Spleen (tissue), 7 donors: Measurements from ENCODE around the gene TOR4A.

ENCODE experiments used
- POLR2A ChIP-seq, 3 donors: fragments of 450-650 bp; IDR thresholded peaks; one replicate each; pipeline ENCODE4 v1.5.1; 2017; ENCODE audit warnings: antibody characterized with exemption in 3 of 3, mild to moderate bottlenecking in 1 of 3
- TF ChIP-seq, protein P1 (sequence below), 11 experiments: fragments of 200-600 bp in 7 of 11; fragments of 450-650 bp in 4 of 11; sonication (generic) in 4 of 11; IDR thresholded peaks in 8 of 11; conservative IDR thresholded peaks in 3 of 11; 1 replicate in 7 of 11; 2 replicates in 4 of 11; pipeline versions ENCODE4 v1.4.0 to v1.8.0; 2016 to 2021; ENCODE audit warnings: antibody characterized with exemption in 11 of 11, inconsistent platforms in 4 of 11, mild to moderate bottlenecking in 1 of 11
- donor health status: DM: no; HTN: no; CAD: no; lungs with moderate emphysema.
- donor health status: DM: no; HTN: no; CAD: no.
- donor health status: DM: no; HTN: no; CAD: no.

DNA sequence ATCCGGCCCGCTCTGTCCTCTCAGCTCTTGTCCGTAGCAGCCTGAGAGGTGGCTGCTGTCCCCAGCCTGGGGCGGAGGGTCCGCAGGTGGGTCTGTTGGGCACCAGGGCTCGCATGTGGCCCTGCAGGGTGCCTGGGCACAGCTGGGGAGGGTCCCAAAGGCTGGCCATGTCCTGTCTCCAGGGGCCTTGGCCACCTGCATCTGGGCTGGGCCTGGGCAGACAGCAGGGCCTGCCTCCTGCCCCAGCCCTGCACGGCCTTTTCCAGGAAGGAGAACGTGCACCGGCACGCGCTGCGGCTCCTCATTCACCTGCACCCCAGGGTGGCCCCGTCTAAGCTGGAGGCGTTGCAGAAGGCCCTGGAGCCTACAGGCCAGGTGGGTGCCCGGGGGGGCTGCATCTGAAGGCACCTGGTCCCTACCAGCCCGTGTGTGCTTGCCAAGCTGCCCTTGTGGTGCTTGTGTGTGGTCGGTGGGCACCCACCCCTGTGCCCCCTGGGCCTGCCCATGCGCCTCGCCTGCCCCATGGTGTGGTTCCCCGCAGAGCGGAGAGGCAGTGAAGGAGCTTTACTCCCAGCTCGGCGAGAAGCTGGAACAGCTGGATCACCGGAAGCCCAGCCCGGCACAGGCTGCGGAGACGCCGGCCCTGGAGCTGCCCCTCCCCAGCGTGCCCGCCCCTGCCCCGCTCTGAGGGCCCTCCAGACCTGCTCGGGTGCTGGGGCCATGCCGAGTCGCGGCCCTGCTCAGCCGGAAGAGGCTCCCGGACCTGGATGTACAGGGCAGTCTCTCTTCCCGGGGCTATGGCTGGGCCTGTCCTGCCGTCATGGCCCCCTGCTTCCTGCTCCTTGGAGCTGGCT is 5.1 kb upstream of the TOR4A start:
- TF ChIP-seq, protein P1, sequence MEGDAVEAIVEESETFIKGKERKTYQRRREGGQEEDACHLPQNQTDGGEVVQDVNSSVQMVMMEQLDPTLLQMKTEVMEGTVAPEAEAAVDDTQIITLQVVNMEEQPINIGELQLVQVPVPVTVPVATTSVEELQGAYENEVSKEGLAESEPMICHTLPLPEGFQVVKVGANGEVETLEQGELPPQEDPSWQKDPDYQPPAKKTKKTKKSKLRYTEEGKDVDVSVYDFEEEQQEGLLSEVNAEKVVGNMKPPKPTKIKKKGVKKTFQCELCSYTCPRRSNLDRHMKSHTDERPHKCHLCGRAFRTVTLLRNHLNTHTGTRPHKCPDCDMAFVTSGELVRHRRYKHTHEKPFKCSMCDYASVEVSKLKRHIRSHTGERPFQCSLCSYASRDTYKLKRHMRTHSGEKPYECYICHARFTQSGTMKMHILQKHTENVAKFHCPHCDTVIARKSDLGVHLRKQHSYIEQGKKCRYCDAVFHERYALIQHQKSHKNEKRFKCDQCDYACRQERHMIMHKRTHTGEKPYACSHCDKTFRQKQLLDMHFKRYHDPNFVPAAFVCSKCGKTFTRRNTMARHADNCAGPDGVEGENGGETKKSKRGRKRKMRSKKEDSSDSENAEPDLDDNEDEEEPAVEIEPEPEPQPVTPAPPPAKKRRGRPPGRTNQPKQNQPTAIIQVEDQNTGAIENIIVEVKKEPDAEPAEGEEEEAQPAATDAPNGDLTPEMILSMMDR (IDR thresholded peaks at IDR 0.05 in 8 of 11, conservative IDR thresholded peaks at IDR 0.05 in 3 of 11): no peak
- no peak for TF ChIP-seq POLR2A (IDR thresholded peaks at IDR 0.05)
